GM12878 (cell line): ENCODE measurements around the gene NDUFB4. TPM values are rescaled to one million over a fixed set of nuclear protein-coding genes. Genes with fewer than 3 reads are reported as not detected.

ENCODE experiments used
- ATAC-seq: fragments of 200-7000 bp; cut with Tn5 transposase; 3 replicates; pipeline ENCODE4 v1.9.1; 2020; ENCODE audit warnings: mild to moderate bottlenecking, moderate library complexity
- BruUV-seq: library from RNA; stranded (reverse); fragments of 400-500 nt; replicated peaks from 2 replicates; lab custom pipeline; 2021; lab: Mats Ljungman, UMichigan
- CTCF ChIA-PET: fragments of 300-600 bp; sonication (Branson Sonifier 250); formaldehyde crosslinking; extraction: SDS; loops from one replicate; lab custom pipeline; 2021; ENCODE audit warnings: inconsistent platforms; lab: Yijun Ruan, JAX
- POLR2A ChIA-PET: fragments of 350-600 bp; formaldehyde crosslinking; extraction: SDS; loops from one replicate; lab custom pipeline; 2021; ENCODE audit warnings: inconsistent platforms; lab: Charles Lee
- RAD21 ChIA-PET: fragments of 300-600 bp; sonication (Branson Sonifier 250); formaldehyde crosslinking; loops from one replicate; lab custom pipeline; 2023; ENCODE audit warnings: antibody characterized with exemption; ENCODE audit not compliant: unreplicated experiment; lab: Charles Lee
- SMC1A ChIA-PET: fragments of 300-600 bp; sonication (Branson Sonifier 250); formaldehyde crosslinking; loops from one replicate; lab custom pipeline; 2023; ENCODE audit not compliant: unreplicated experiment, uncharacterized antibody; lab: Charles Lee
- DNase-seq: peaks from one replicate; pipeline ENCODE4 v3.0.0-alpha.2; 2011; ENCODE audit warnings: low read depth, low spot score
- FAIRE-seq: peaks from 3 replicates; lab custom pipeline; 2011; peaks lifted over from hg19 to GRCh38; lab: Jason Lieb, UNC
- H2AFZ ChIP-seq: 2 replicates; pipeline ENCODE4 v1.6.0; 2011; ENCODE audit warnings: low read depth, low read length, control low read depth; ENCODE audit not compliant: control insufficient read depth
- H3K27ac ChIP-seq: 2 replicates; pipeline ENCODE4 v1.5.1; 2011; ENCODE audit warnings: control low read depth; ENCODE audit not compliant: control insufficient read depth, insufficient read depth
- H3K27me3 ChIP-seq, 2 experiments: replicated peaks in 1 of 2; 2 replicates each; pipeline versions ENCODE4 v1.6.0 to v1.6.1; 2011; ENCODE audit warnings: low read length in 1 of 2; ENCODE audit not compliant: control insufficient read depth in 2 of 2, insufficient read depth in 2 of 2
- H3K36me3 ChIP-seq, 2 experiments: 2 replicates each; pipeline ENCODE4 v1.5.1; 2011; ENCODE audit warnings: low read length in 1 of 2; ENCODE audit not compliant: control insufficient read depth in 2 of 2, insufficient read depth in 2 of 2
- H3K4me1 ChIP-seq: 2 replicates; pipeline ENCODE4 v1.6.1; 2011; ENCODE audit warnings: mild to moderate bottlenecking, low read length, moderate library complexity, mixed read lengths; ENCODE audit not compliant: control insufficient read depth, insufficient read depth
- H3K4me2 ChIP-seq: 2 replicates; pipeline ENCODE4 v1.6.0; 2011; ENCODE audit warnings: control low read depth; ENCODE audit not compliant: control insufficient read depth, insufficient read depth
- H3K4me3 ChIP-seq: fragments of 200-600 bp; sonication (generic); 2 replicates; pipeline ENCODE4 v1.5.1; 2016
- H3K79me2 ChIP-seq: 2 replicates; pipeline ENCODE4 v1.6.0; 2011; ENCODE audit warnings: low read length; ENCODE audit not compliant: control insufficient read depth, insufficient read depth
- H3K9ac ChIP-seq: 2 replicates; pipeline ENCODE4 v1.8.0; 2011; ENCODE audit warnings: low read length, control low read depth, mixed read lengths; ENCODE audit not compliant: control insufficient read depth, insufficient read depth
- H3K9me3 ChIP-seq: replicated peaks from 3 replicates; pipeline ENCODE4 v1.5.1; 2011; ENCODE audit warnings: mild to moderate bottlenecking, low read length; ENCODE audit not compliant: control insufficient read depth, insufficient read depth
- H4K20me1 ChIP-seq: 2 replicates; pipeline ENCODE4 v1.6.0; 2011; ENCODE audit not compliant: control insufficient read depth, insufficient read depth
- CBX5 ChIP-seq: sonication (generic); IDR thresholded peaks from 2 replicates; pipeline ENCODE4 v1.6.1; 2016; ENCODE audit warnings: low read depth, moderate library complexity, mild to moderate bottlenecking, inconsistent platforms
- CEBPZ ChIP-seq: fragments of 150-350 bp; IDR thresholded peaks from 2 replicates; pipeline ENCODE4 v1.6.1; 2016; ENCODE audit warnings: low read depth, low read length
- NFIC ChIP-seq: IDR thresholded peaks from 2 replicates; pipeline ENCODE4 v1.6.1; 2012; ENCODE audit warnings: low read depth, mild to moderate bottlenecking, inconsistent platforms, low read length, moderate library complexity
- WGBS: methylation state at CpG from one replicate; pipeline ENCODE4 v1.1.6; 2016; ENCODE audit warnings: low lambda C conversion rate; ENCODE audit not compliant: insufficient replicate concordance, insufficient coverage; ENCODE audit errors: missing lambda C conversion rate; 5-methylcytosine and 5-hydroxymethylcytosine counted together
- in situ Hi-C: fragments of 300-500 bp; cut with MboI; formaldehyde crosslinking; loops from 9 replicates; pipeline ENCODE4 v1.14.3; 2018; ENCODE audit warnings: mixed read lengths
- intact Hi-C: fragments of 100-400 bp; cut with micrococcal nuclease; formaldehyde crosslinking; loops from one replicate; pipeline ENCODE4 v1.14.2; 2022; ENCODE audit not compliant: unreplicated experiment
- polyA plus RNA-seq, 11 experiments: library from polyadenylated mRNA; depleted of rRNA in 4 of 11; unstranded in 6 of 11; stranded (reverse) in 5 of 11; fragments of >200 nt; fragmentation: Nextera tagmentation in 4 of 11; fragmentation: Illumina TruSeq in 1 of 11; extraction: Ambion mirVana in 4 of 11; extraction: Trizol in 1 of 11; gene quantifications; 1 replicate in 1 of 11; 2 replicates in 10 of 11; pipeline versions ENCODE4 v1.2.1 to v1.2.3, GENCODE V29; 2011 to 2016; ENCODE audit warnings: inconsistent platforms in 2 of 11, missing spikeins in 2 of 11, low read depth in 1 of 11
- total RNA-seq, 4 experiments: library from RNA; depleted of rRNA in 3 of 4; stranded (reverse); fragments of >200 nt in 3 of 4; fragmentation: Illumina TruSeq in 1 of 4; extraction: Trizol in 1 of 4; gene quantifications; 2 replicates each; pipeline versions ENCODE4 v1.2.1 to v1.2.3, GENCODE V29; 2013 to 2021

The NDUFB4 gene
- total and polyA plus RNA-seq, 10 of the 15 experiments (the other 5 are each of a cell fraction or from before 2014, with no cell fraction given): 155 to 864 (median 387) TPM

GRCh38 chr3:120568202-120568531 lies 28.0 kb upstream of the NDUFB4 start:
- Histone ChIP-seq H3K27me3 (no peaks in the 10 kb centered on the region), H3K36me3 (no peaks in the 10 kb centered on the region), H3K4me2 (no peak overlapping the region), H3K9ac (no peak overlapping the region), H2AFZ (no peak overlapping the region), H3K79me2 (no peaks in the 10 kb centered on the region), H3K9me3 (no peaks in the 10 kb centered on the region), H3K4me3 (no peak overlapping the region), H3K4me1 (no peaks in the 10 kb centered on the region), H3K27ac (no peak overlapping the region), H4K20me1 (no peaks in the 10 kb centered on the region; the same call in 1 of the 2 replicates)
- POLR2A ChIA-PET: no interaction called here
- ATAC-seq (no peak; the same call in 2 of the 3 replicates), FAIRE-seq (no peak), DNase-seq (no peak)
- no peak for TF ChIP-seq NFIC
- TF ChIP-seq CBX5: no peak
- no peak for TF ChIP-seq CEBPZ
- in situ Hi-C loops: no loop called here
- RAD21 ChIA-PET: interaction anchor here (0.6 to 2.8 kb wide), 14 partner anchors 9 to 231 kb away, joined by 3 to 36 read pairs (median 4); partner anchors contain the start of genes GTF2E1, NDUFB4 and RABL3
- intact Hi-C loops: no loop called here
- SMC1A ChIA-PET: interaction anchor here (0.6 to 2.4 kb wide), 18 partner anchors 9 to 249 kb away, joined by 3 to 24 read pairs (median 5); partner anchors contain the start of genes GTF2E1, NDUFB4 and RABL3
- no TSS peak for BruUV-seq
- CTCF ChIA-PET: interaction anchor here (0.8 to 15.5 kb wide), 18 partner anchors 10 to 240 kb away, joined by 3 to 376 read pairs (median 5); partner anchors contain the start of gene NDUFB4
- 44% methylated on average over 3 of the region's 3 CpGs for WGBS
